Measurements from ENCODE around the gene IST1.
A peak's percentile ranks its signal among the peaks of the same experiment; 100 is the strongest.

IST1 gene

DNA sequence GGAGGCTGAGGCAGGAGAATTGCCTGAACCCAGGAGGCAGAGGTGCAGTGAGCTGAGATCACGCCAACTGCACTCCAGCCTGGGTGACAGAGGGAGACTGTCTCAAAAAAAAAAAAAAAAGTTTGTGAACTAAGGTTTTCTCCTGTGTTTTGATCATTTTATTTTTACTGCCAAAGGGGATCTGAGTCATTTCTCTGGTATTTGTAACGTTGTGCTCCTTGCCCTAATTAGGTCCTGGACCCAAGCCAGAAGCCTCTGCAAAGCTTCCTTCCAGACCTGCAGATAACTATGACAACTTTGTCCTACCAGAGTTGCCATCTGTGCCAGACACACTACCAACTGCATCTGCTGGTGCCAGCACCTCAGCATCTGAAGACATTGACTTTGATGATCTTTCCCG, 32.1 kb downstream of the IST1 start:
- peak; percentile 92 for DNase-seq (ENCODE audit: low read depth)
- no peak overlapping the region for H3K4me3 ChIP-seq (ENCODE audit: low read depth, low read length)

DNA sequence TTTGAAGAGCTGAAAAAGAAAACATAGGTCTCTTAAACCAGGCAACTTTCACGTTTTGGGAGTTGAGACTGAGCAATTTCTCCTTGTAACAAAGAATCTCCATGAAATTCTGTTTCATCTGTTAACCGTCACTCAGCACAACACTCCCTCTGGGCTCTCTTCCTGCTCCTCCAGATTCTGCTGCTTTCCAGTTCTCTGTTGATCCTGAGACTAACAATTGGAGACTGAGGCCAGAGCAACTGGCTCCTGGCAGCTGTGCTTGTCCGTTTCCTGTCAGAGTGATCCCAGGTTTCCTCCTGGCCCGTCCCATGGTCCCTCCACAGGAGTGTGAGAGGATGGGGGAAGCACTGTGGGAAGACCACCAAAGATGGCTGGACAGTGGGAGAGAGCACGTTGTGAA, 32.5 kb downstream of the IST1 start:
- TF ChIP-seq CTCF (conservative IDR thresholded peaks at IDR 0.05; ENCODE audit: low read depth, low read length), result no peak

More for the DNA sequence above, 32.1 kb downstream of the IST1 start:
- no peak for TF ChIP-seq CTCF (conservative IDR thresholded peaks at IDR 0.05; ENCODE audit: low read depth, low read length)

GRCh38 chr16:71929048-71929447, 33.7 kb downstream of the IST1 start:
- no peak overlapping the region for H3K4me3 ChIP-seq (ENCODE audit: low read depth, low read length)
- peak; percentile 84 for DNase-seq (ENCODE audit: low read depth)
- TF ChIP-seq CTCF (conservative IDR thresholded peaks at IDR 0.05; ENCODE audit: low read depth, low read length), result no peak

More for the DNA sequence above, 32.5 kb downstream of the IST1 start:
- no peak overlapping the region for H3K4me3 ChIP-seq (ENCODE audit: low read depth, low read length)
- DNase-seq (ENCODE audit: low read depth), result no peak

DNA sequence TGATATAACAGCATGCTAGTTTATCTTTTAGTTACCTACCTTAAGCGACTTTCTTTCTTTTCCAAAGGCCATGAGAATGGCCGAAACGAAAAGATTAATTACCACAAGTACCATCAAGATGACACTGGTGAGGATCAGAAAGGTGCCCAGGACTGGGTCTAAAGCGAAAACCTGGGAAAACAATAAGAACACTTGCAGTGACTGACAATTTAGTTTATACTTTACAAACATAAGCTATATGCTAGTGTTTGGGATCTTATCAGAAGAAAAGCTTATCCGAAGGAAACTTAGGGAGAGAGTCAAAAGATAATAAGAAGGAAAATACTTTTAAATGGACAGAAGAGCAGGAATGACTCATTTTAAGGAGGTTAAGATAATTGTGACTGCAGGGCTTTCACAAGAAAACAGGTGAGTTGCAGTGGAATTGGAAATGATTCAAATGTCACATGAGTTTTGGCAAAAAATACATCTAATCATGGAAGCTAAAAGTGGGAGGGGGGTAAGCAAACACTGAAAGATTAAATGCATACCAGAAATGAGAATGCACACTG, 34.8 kb downstream of the IST1 start:
- H3K4me3 ChIP-seq (ENCODE audit: low read depth, low read length), result no peak overlapping the region
- TF ChIP-seq CTCF (conservative IDR thresholded peaks at IDR 0.05; ENCODE audit: low read depth, low read length), result no peak
- peak; percentile 25 for DNase-seq (ENCODE audit: low read depth)

- no peak for TF ChIP-seq CTCF (conservative IDR thresholded peaks at IDR 0.05; ENCODE audit: low read depth, low read length)
- H3K4me3 ChIP-seq (ENCODE audit: low read depth, low read length), result no peak overlapping the region
- DNase-seq (ENCODE audit: low read depth), result no peak
Observed at GRCh38 chr16:71931001-71931400, 35.7 kb downstream of the IST1 start.

DNA sequence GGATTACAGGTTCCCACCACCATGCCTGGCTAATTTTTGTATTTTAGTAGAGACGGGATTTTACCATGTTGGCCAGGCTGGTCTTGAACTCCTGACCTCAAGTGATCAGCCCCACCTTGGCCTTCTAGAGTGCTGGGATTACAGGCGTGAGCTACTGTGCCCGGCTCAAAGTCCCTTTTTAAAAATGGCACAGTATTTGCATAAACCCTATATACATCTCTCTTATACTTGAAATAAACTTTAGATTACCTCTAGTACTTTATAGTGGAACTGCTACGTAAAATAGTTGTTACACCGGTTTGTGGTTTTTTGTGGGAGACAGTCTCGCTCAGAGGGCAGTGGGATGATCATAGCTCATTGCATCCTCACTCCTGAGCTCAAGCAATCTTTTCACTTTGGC, 36.3 kb downstream of the IST1 start:
- no peak overlapping the region for H3K4me3 ChIP-seq (ENCODE audit: low read depth, low read length)
- no peak for DNase-seq (ENCODE audit: low read depth)
- no peak for TF ChIP-seq CTCF (conservative IDR thresholded peaks at IDR 0.05; ENCODE audit: low read depth, low read length)

DNA sequence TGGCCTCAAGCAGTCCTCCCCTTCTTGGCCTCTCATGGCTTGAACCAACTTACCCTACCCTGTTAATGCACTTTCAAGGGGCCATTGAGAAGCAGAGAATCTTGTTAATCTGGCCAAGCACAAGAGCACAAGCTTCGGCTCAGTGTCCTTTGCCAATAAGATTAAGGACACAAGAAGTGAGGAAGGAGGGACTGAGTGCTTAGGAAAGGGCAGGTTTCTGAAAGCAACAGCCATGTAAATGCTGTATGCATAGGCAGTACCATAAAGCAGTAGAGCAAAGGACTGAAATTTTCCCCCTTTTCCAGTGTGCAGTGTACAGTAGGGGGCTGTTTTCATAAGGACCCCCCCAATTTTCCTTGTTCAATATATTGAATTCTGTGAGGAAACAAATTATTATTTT, 37.7 kb downstream of the IST1 start:
- DNase-seq (ENCODE audit: low read depth), result no peak
- no peak for TF ChIP-seq CTCF (conservative IDR thresholded peaks at IDR 0.05; ENCODE audit: low read depth, low read length)
- no peak overlapping the region for H3K4me3 ChIP-seq (ENCODE audit: low read depth, low read length)

Data from choroid plexus epithelial cell (primary cell).